NOMO-1 treated with DMSO at 0.1 percent for 48 hours (cell line): ENCODE measurements around the gene MYO1F.

Experiments used
- DNase-seq: peaks from one replicate; lab custom pipeline; 2025; ENCODE audit not compliant: unreplicated experiment; lab: John Stamatoyannopoulos, UW

Gene MYO1F

GRCh38 chr19:8473648-8474476 is 103.4 kb downstream of the MYO1F start:
- peak; percentile 80 for DNase-seq
